MM.1S (cell line): ENCODE data around the gene HOMER2.
"Not testable (repeated sequence)": the region's sequence is repeated elsewhere in the genome, so short reads cannot be mapped to it uniquely, and the experiment has no call there.

Source experiments
- DNase-seq: peaks from one replicate; pipeline ENCODE4 v3.0.0-alpha.2; 2015
- H2AFZ ChIP-seq: fragments of 300-600 bp; sonication (generic); 2 replicates; pipeline ENCODE4 v1.6.0; 2016; ENCODE audit warnings: antibody characterized with exemption, low read length
- H3F3A ChIP-seq: fragments of 300-600 bp; sonication (generic); 2 replicates; pipeline ENCODE4 v1.6.1; 2016; ENCODE audit warnings: mild to moderate bottlenecking, antibody characterized with exemption, low read length, moderate library complexity, mixed read lengths; ENCODE audit not compliant: insufficient read depth
- H3K27ac ChIP-seq: fragments of 300-600 bp; sonication (generic); 2 replicates; pipeline ENCODE4 v1.5.1; 2016; ENCODE audit warnings: mild to moderate bottlenecking, low read length
- H3K27me3 ChIP-seq: fragments of 300-600 bp; sonication (generic); replicated peaks from 2 replicates; pipeline ENCODE4 v1.6.0; 2016; ENCODE audit warnings: low read length; ENCODE audit not compliant: insufficient read depth
- H3K36me3 ChIP-seq: fragments of 300-600 bp; sonication (generic); replicated peaks from 2 replicates; pipeline ENCODE4 v1.6.1; 2016; ENCODE audit warnings: mild to moderate bottlenecking, low read length, mixed read lengths; ENCODE audit not compliant: insufficient read depth
- H3K4me1 ChIP-seq: fragments of 300-600 bp; sonication (generic); 2 replicates; pipeline ENCODE4 v1.6.1; 2016; ENCODE audit warnings: low read length, mixed read lengths
- H3K4me2 ChIP-seq: fragments of 300-600 bp; sonication (generic); 2 replicates; pipeline ENCODE4 v1.6.0; 2016; ENCODE audit warnings: low read depth, low read length
- H3K4me3 ChIP-seq: fragments of 300-600 bp; sonication (generic); 2 replicates; pipeline ENCODE4 v1.5.1; 2016; ENCODE audit warnings: low read length, mixed read lengths
- H3K79me2 ChIP-seq: fragments of 300-600 bp; sonication (generic); 2 replicates; pipeline ENCODE4 v1.6.1; 2016; ENCODE audit warnings: mixed run types, low read length, mixed read lengths
- H3K9ac ChIP-seq: fragments of 300-600 bp; sonication (generic); 2 replicates; pipeline ENCODE4 v1.6.1; 2016; ENCODE audit warnings: low read length, mixed read lengths
- H3K9me2 ChIP-seq: fragments of 300-600 bp; sonication (generic); replicated peaks from 2 replicates; pipeline ENCODE4 v1.6.1; 2016; ENCODE audit warnings: mild to moderate bottlenecking, low read length, mixed read lengths; ENCODE audit not compliant: insufficient read depth
- H3K9me3 ChIP-seq: fragments of 300-600 bp; sonication (generic); replicated peaks from 2 replicates; pipeline ENCODE4 v1.6.1; 2016; ENCODE audit warnings: mild to moderate bottlenecking, low read length, mixed read lengths; ENCODE audit not compliant: insufficient read depth
- H4K20me1 ChIP-seq: fragments of 300-600 bp; sonication (generic); 2 replicates; pipeline ENCODE4 v1.6.1; 2016; ENCODE audit warnings: mild to moderate bottlenecking, low read length, moderate library complexity, mixed read lengths; ENCODE audit not compliant: insufficient read depth
- EZH2 ChIP-seq: fragments of 300-600 bp; sonication (generic); optimal IDR thresholded peaks from 2 replicates; pipeline ENCODE3; 2017; ENCODE audit warnings: low read depth, mild to moderate bottlenecking, antibody characterized with exemption, low read length, mixed read lengths
- EZH2phosphoT487 ChIP-seq: fragments of 300-600 bp; sonication (generic); IDR thresholded peaks from 2 replicates; pipeline ENCODE4 v1.6.1; 2018; ENCODE audit warnings: antibody characterized with exemption, low read length
- TF ChIP-seq, protein P1 (sequence below): fragments of 300-600 bp; sonication (generic); IDR thresholded peaks from 2 replicates; pipeline ENCODE4 v1.5.1; 2016; ENCODE audit warnings: antibody characterized with exemption, low read length, mixed read lengths

The HOMER2 gene

DNA sequence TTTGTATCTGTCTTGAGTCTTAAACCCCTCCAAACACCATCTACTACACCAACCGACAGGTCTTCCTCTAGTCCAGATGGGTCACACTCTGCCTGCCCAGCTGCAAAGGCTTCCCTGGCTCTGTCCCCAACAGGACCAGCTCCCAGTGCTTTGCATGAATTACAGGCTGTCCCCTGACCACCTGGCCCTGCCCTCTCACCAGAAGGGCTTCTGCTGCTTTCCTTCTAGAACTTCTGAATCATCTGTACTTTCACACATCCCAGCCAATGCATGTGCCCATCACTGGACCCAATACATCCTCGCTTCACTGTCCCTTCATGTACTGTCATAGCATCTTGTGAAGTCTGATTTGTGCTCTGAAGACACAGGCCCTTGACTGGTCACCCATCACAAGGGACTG, 53.6 kb downstream of the HOMER2 start:
- no peak overlapping the region for H3K4me3 ChIP-seq
- no peaks in the 10 kb centered on the region for H3F3A ChIP-seq
- DNase-seq = no peak
- no peaks in the 10 kb centered on the region for H3K79me2 ChIP-seq
- no peak overlapping the region for H3K9ac ChIP-seq
- H2AFZ ChIP-seq = no peak overlapping the region
- TF ChIP-seq, protein P1, sequence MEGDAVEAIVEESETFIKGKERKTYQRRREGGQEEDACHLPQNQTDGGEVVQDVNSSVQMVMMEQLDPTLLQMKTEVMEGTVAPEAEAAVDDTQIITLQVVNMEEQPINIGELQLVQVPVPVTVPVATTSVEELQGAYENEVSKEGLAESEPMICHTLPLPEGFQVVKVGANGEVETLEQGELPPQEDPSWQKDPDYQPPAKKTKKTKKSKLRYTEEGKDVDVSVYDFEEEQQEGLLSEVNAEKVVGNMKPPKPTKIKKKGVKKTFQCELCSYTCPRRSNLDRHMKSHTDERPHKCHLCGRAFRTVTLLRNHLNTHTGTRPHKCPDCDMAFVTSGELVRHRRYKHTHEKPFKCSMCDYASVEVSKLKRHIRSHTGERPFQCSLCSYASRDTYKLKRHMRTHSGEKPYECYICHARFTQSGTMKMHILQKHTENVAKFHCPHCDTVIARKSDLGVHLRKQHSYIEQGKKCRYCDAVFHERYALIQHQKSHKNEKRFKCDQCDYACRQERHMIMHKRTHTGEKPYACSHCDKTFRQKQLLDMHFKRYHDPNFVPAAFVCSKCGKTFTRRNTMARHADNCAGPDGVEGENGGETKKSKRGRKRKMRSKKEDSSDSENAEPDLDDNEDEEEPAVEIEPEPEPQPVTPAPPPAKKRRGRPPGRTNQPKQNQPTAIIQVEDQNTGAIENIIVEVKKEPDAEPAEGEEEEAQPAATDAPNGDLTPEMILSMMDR = no peak
- TF ChIP-seq EZH2 (no peak), EZH2phosphoT487 (no peak)
- H3K36me3 ChIP-seq = no peaks in the 10 kb centered on the region
- H3K27me3 ChIP-seq = no peaks in the 10 kb centered on the region
- H4K20me1 ChIP-seq = no peaks in the 10 kb centered on the region
- no peak overlapping the region for H3K27ac ChIP-seq
- H3K9me3 ChIP-seq = no peaks in the 10 kb centered on the region
- no peaks in the 10 kb centered on the region for H3K4me1 ChIP-seq
- H3K9me2 ChIP-seq = no peaks in the 10 kb centered on the region
- no peak overlapping the region for H3K4me2 ChIP-seq

DNA sequence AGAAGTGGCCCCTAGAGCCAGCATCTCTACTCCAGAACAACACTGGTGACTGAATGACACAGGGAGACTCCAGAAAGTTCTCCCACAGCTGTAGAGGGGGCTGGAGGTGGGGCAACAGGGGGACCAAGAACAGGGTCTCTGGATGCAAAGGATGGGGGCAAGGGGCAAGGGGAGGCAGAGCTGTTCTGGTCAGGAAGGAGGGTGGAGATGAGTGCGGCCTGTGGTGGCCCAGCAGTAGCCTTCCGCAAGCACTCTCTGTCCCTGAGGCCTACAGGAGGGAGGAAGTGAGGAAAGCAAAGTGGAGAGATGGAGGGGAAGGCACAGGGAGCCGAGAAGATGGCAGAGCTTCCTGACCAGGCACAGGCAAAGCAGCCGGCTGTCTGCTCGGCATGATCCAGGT, 56.5 kb downstream of the HOMER2 start:
- no peak for TF ChIP-seq EZH2phosphoT487
- TF ChIP-seq EZH2 = no peak
- TF ChIP-seq, protein P1 = no peak
- Histone ChIP-seq H3F3A (no peaks in the 10 kb centered on the region), H4K20me1 (no peaks in the 10 kb centered on the region), H3K79me2 (no peaks in the 10 kb centered on the region), H3K9ac (no peak overlapping the region), H3K9me2 (no peaks in the 10 kb centered on the region), H3K4me3 (no peak overlapping the region), H3K9me3 (no peaks in the 10 kb centered on the region), H3K4me2 (no peak overlapping the region), H2AFZ (no peak overlapping the region), H3K27me3 (no peaks in the 10 kb centered on the region), H3K4me1 (no peaks in the 10 kb centered on the region), H3K36me3 (no peaks in the 10 kb centered on the region), H3K27ac (no peak overlapping the region)
- no peak for DNase-seq

DNA sequence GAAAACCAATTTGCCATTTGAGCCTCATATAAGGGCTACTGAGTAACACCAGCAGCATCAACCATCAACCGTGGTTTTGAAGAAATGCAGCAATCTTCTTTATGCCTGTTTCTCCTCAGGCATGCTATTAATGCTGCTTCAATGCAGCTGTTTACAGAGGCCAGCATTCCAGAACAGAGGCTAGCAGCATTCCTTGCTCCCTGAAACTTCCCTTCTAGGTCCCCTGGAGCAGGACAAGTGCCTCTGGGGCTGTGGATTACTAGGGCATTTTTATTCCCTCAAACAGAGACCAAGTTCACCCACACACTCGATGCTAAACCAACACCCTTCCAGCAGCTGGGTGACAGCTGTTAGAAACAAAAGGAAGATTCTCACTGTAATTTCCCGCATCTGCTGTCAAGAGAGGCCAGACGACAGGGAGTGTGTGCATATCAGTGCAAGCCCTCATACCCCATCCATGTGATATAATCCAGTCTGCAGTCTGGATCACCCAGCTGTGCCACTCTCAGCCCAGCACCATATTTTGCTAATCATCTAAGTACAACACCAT, 57.5 kb downstream of the HOMER2 start:
- no peak for DNase-seq
- Histone ChIP-seq H3K9me3 (no peaks in the 10 kb centered on the region), H3K36me3 (no peaks in the 10 kb centered on the region), H3K4me3 (no peak overlapping the region), H3K79me2 (no peaks in the 10 kb centered on the region), H3K9ac (no peak overlapping the region), H2AFZ (no peak overlapping the region), H3K4me1 (no peaks in the 10 kb centered on the region), H3K9me2 (no peaks in the 10 kb centered on the region), H3K27ac (no peak overlapping the region), H3F3A (no peaks in the 10 kb centered on the region), H4K20me1 (no peaks in the 10 kb centered on the region), H3K4me2 (no peak overlapping the region), H3K27me3 (no peaks in the 10 kb centered on the region)
- TF ChIP-seq EZH2 = no peak
- no peak for TF ChIP-seq EZH2phosphoT487
- TF ChIP-seq, protein P1 = no peak

DNA sequence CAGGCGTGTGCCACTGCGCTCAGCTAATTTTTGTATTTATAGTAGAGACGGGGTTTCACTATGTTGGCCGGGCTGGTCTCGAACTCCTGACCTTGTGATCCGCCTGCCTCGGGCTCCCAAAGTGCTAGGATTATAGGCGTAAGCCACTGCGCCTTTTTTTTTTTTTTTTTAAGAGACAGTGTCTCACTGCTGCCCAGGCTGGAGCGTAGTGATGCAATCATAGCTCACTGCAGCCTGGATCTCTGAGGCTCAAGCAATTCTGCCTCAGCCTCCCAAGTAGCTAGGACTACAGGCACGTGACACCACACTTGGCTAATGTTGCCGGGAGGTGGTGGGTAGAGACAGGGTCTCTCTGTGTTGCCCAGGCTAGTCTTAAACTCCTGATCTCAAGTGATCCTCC, 59.0 kb downstream of the HOMER2 start:
- H2AFZ ChIP-seq, H3K9ac ChIP-seq, H3K4me3 ChIP-seq, H3F3A ChIP-seq, H3K27me3 ChIP-seq, H3K9me2 ChIP-seq, H3K4me1 ChIP-seq, H4K20me1 ChIP-seq, H3K4me2 ChIP-seq, DNase-seq, H3K79me2 ChIP-seq, H3K36me3 ChIP-seq, H3K9me3 ChIP-seq, H3K27ac ChIP-seq: not testable (repeated sequence)
